HepG2 (cell line): ENCODE results near the gene KIAA2012. TPM values are rescaled to one million over a fixed set of nuclear protein-coding genes. Genes with fewer than 3 reads are reported as not detected.

Experiments used
- AKNA ChIP-seq: sonication (generic); formaldehyde crosslinking; IDR thresholded peaks from 2 replicates; pipeline ENCODE4 v1.4.0; 2020; ENCODE audit warnings: missing genetic modification reagents, borderline replicate concordance
- CBX2 ChIP-seq, 2 experiments: fragments of 200-600 bp in 1 of 2; sonication (generic); formaldehyde crosslinking in 1 of 2; IDR thresholded peaks; 2 replicates each; pipeline versions ENCODE4 v1.7.0 to v1.8.1; 2018 to 2022; ENCODE audit warnings: low read depth in 2 of 2, low read length in 1 of 2, mild to moderate bottlenecking in 1 of 2, missing genetic modification reagents in 1 of 2
- CCAR2 ChIP-seq: fragments of 200-400 bp; formaldehyde crosslinking; optimal IDR thresholded peaks from 2 replicates; pipeline ENCODE3; 2018; ENCODE audit warnings: low read depth, mild to moderate bottlenecking, low read length, moderate library complexity
- ELK4 ChIP-seq: sonication (generic); formaldehyde crosslinking; IDR thresholded peaks from 2 replicates; pipeline ENCODE4 v1.9.0; 2021; ENCODE audit warnings: missing genetic modification reagents, borderline replicate concordance
- FOXK2 ChIP-seq: fragments of 450-650 bp; IDR thresholded peaks from 2 replicates; pipeline ENCODE4 v1.6.1; 2016
- FOXO4 ChIP-seq: sonication (generic); formaldehyde crosslinking; conservative IDR thresholded peaks from 2 replicates; pipeline ENCODE4 v1.8.1; 2023; ENCODE audit warnings: missing genetic modification reagents
- GTF2F1 ChIP-seq: fragments of 150-350 bp; IDR thresholded peaks from 2 replicates; pipeline ENCODE4 v1.6.1; 2014; ENCODE audit warnings: low read length
- HMG20B ChIP-seq: conservative IDR thresholded peaks from 2 replicates; pipeline ENCODE4 v1.6.1; 2016; ENCODE audit warnings: missing genetic modification reagents, missing compliant biosample characterization
- KLF16 ChIP-seq, 2 experiments: sonication (generic) in 1 of 2; formaldehyde crosslinking in 1 of 2; IDR thresholded peaks; 2 replicates each; pipeline versions ENCODE4 v1.6.1 to v1.8.0; 2016 to 2023; ENCODE audit warnings: missing genetic modification reagents in 2 of 2, missing compliant biosample characterization in 1 of 2
- MEIS1 ChIP-seq: sonication (generic); formaldehyde crosslinking; IDR thresholded peaks from 2 replicates; pipeline ENCODE4 v1.9.0; 2021; ENCODE audit warnings: mild to moderate bottlenecking, missing genetic modification reagents, moderate library complexity, borderline replicate concordance
- MIXL1 ChIP-seq: IDR thresholded peaks from 2 replicates; pipeline ENCODE4 v1.6.1; 2016
- PATZ1 ChIP-seq: sonication (generic); formaldehyde crosslinking; IDR thresholded peaks from 2 replicates; pipeline ENCODE4 v1.4.0; 2020; ENCODE audit warnings: missing genetic modification reagents
- PITX1 ChIP-seq: sonication (generic); formaldehyde crosslinking; IDR thresholded peaks from 2 replicates; pipeline ENCODE4 v1.5.1; 2020; ENCODE audit warnings: mild to moderate bottlenecking, missing genetic modification reagents
- RBAK ChIP-seq: sonication (generic); formaldehyde crosslinking; IDR thresholded peaks from 2 replicates; pipeline ENCODE4 v1.5.1; 2020; ENCODE audit warnings: mild to moderate bottlenecking, missing genetic modification reagents
- SRY ChIP-seq: sonication (generic); formaldehyde crosslinking; IDR thresholded peaks from 2 replicates; pipeline ENCODE4 v1.8.0; 2022; ENCODE audit warnings: mild to moderate bottlenecking, missing genetic modification reagents
- SSRP1 ChIP-seq: IDR thresholded peaks from 2 replicates; pipeline ENCODE4 v1.6.1; 2016; ENCODE audit warnings: control low read depth
- SYNCRIP ChIP-seq: fragments of 200-400 bp; formaldehyde crosslinking; IDR thresholded peaks from 2 replicates; pipeline ENCODE4 v1.6.1; 2018; ENCODE audit warnings: mild to moderate bottlenecking, low read depth, low read length; ENCODE audit not compliant: insufficient read depth
- THYN1 ChIP-seq: sonication (generic); formaldehyde crosslinking; IDR thresholded peaks from 2 replicates; pipeline ENCODE4 v1.8.1; 2023; ENCODE audit warnings: low read depth, mild to moderate bottlenecking, moderate library complexity, missing genetic modification reagents, borderline replicate concordance
- ZNF501 ChIP-seq: sonication (generic); formaldehyde crosslinking; IDR thresholded peaks from 2 replicates; pipeline ENCODE4 v1.5.1; 2020; ENCODE audit warnings: mild to moderate bottlenecking, moderate library complexity, missing genetic modification reagents
- ZNF768 ChIP-seq: sonication (generic); formaldehyde crosslinking; IDR thresholded peaks from 2 replicates; pipeline ENCODE4 v1.4.0; 2020; ENCODE audit warnings: missing genetic modification reagents
- ZNF776 ChIP-seq: sonication (generic); formaldehyde crosslinking; IDR thresholded peaks from 2 replicates; pipeline ENCODE4 v1.4.0; 2020; ENCODE audit warnings: mild to moderate bottlenecking, missing genetic modification reagents
- ZNF850 ChIP-seq: sonication (generic); formaldehyde crosslinking; conservative IDR thresholded peaks from 2 replicates; pipeline ENCODE4 v1.9.0; 2021; ENCODE audit warnings: mild to moderate bottlenecking, missing genetic modification reagents
- ZSCAN25 ChIP-seq: sonication (generic); formaldehyde crosslinking; IDR thresholded peaks from 2 replicates; pipeline ENCODE4 v1.8.0; 2022; ENCODE audit warnings: mild to moderate bottlenecking, missing genetic modification reagents
- polyA plus RNA-seq, 8 experiments: library from polyadenylated mRNA; depleted of rRNA in 3 of 8; stranded (reverse) in 7 of 8; unstranded in 1 of 8; fragments of >200 nt; fragmentation: Illumina TruSeq in 4 of 8; extraction: Trizol in 4 of 8; gene quantifications; 2 replicates each; pipeline versions ENCODE4 v1.2.1 to v1.2.3, GENCODE V29; 2011 to 2016; ENCODE audit warnings: low read depth in 4 of 8, missing spikeins in 1 of 8, mixed read lengths in 1 of 8; ENCODE audit not compliant: insufficient read depth in 1 of 8
- total RNA-seq, 5 experiments: library from RNA; depleted of rRNA; stranded (reverse); fragments of >200 nt; fragmentation: Illumina TruSeq; extraction: Trizol; gene quantifications; 2 replicates each; pipeline ENCODE4 v1.2.3, GENCODE V29; 2016; ENCODE audit warnings: low read depth in 1 of 5

Gene KIAA2012
- total and polyA plus RNA-seq, 2 of the 13 experiments (the other 11 are each of a cell fraction or from before 2014, with no cell fraction given): not detected

- no peak; the same call in 1 of the 2 replicates for TF ChIP-seq PATZ1 (CRISPR knock-in tag)
- TF ChIP-seq SYNCRIP: no peak
- TF ChIP-seq SRY (CRISPR knock-in tag): no peak
- TF ChIP-seq MEIS1: no peak
- no peak for TF ChIP-seq HMG20B (CRISPR knock-in tag)
- TF ChIP-seq ZNF768 (CRISPR knock-in tag): no peak
- no peak for TF ChIP-seq ZNF776 (CRISPR knock-in tag)
- no peak for TF ChIP-seq AKNA (CRISPR knock-in tag)
- no peak for TF ChIP-seq ELK4 (CRISPR knock-in tag)
- TF ChIP-seq CBX2 (IDR thresholded peaks at IDR 0.05; ENCODE audit: low read depth, low read length): 0 out of 2 replicates have a peak, but pooled peaks have one; percentile 82
- TF ChIP-seq CBX2 (CRISPR knock-in tag; IDR thresholded peaks at IDR 0.05; ENCODE audit: low read depth): peak; percentile 59
- TF ChIP-seq FOXO4 (CRISPR knock-in tag): no peak
- TF ChIP-seq ZSCAN25 (CRISPR knock-in tag): no peak
- no peak for TF ChIP-seq MIXL1 (CRISPR knock-in tag)
- peak; percentile 60; the same call in 1 of the 2 replicates for TF ChIP-seq ZNF501
- no peak for TF ChIP-seq PITX1 (CRISPR knock-in tag)
- no peak for TF ChIP-seq RBAK
- TF ChIP-seq ZNF850: no peak
- TF ChIP-seq CCAR2: no peak
- no peak for TF ChIP-seq SSRP1 (CRISPR knock-in tag)
- no peak for TF ChIP-seq FOXK2
- TF ChIP-seq THYN1: no peak
- TF ChIP-seq GTF2F1: no peak
- TF ChIP-seq KLF16 (CRISPR knock-in tag; IDR thresholded peaks at IDR 0.05): no peak
Observed at GRCh38 chr2:202032846-202033316, 40.2 kb upstream of the KIAA2012 start (continued).
